Suprapubic skin (tissue), 4 donors: Measurements from ENCODE around the gene NBEA. TPM values are rescaled to one million over a fixed set of nuclear protein-coding genes. Genes with fewer than 3 reads are reported as not detected.

Experiments
- DNase-seq, 2 donors: peaks; one replicate each; pipeline ENCODE4 v3.0.0-alpha.2; 2019; ENCODE audit warnings: low spot score in 2 of 2
- H3K27ac ChIP-seq: fragments of 200-600 bp; sonication (generic); one replicate; pipeline ENCODE4 v1.5.1; 2019
- H3K27me3 ChIP-seq: fragments of 200-600 bp; sonication (generic); one replicate; pipeline ENCODE4 v1.5.1; 2019
- H3K36me3 ChIP-seq: fragments of 200-600 bp; sonication (generic); one replicate; pipeline ENCODE4 v1.5.1; 2019
- H3K4me1 ChIP-seq: fragments of 200-600 bp; sonication (generic); one replicate; pipeline ENCODE4 v1.5.1; 2019
- H3K4me3 ChIP-seq: fragments of 200-600 bp; sonication (generic); one replicate; pipeline ENCODE4 v1.5.1; 2019; ENCODE audit warnings: mild to moderate bottlenecking
- H3K9me3 ChIP-seq: fragments of 200-600 bp; sonication (generic); one replicate; pipeline ENCODE4 v1.5.1; 2019
- EP300 ChIP-seq: sonication (generic); formaldehyde crosslinking; IDR thresholded peaks from one replicate; pipeline ENCODE4 v1.6.1; 2017; ENCODE audit warnings: antibody characterized with exemption
- POLR2A ChIP-seq, 2 donors: fragments of 450-650 bp; IDR thresholded peaks; one replicate each; pipeline ENCODE4 v1.6.1; 2017; ENCODE audit warnings: antibody characterized with exemption in 2 of 2, mild to moderate bottlenecking in 2 of 2, moderate library complexity in 2 of 2
- POLR2AphosphoS5 ChIP-seq, 3 donors: sonication (generic); formaldehyde crosslinking; IDR thresholded peaks; one replicate each; pipeline ENCODE4 v1.6.1; 2017; ENCODE audit warnings: antibody characterized with exemption in 3 of 3
- WGBS: methylation state at CpG from one replicate; pipeline ENCODE4 v1.1.5; 2018; 5-methylcytosine and 5-hydroxymethylcytosine counted together
- total RNA-seq, 4 donors: library from RNA; depleted of rRNA; stranded (reverse); fragments of >200 nt; gene quantifications; one replicate each; pipeline ENCODE4 v1.1.0, GENCODE V29; 2016
- TF ChIP-seq, protein P1 (sequence below), 2 donors: fragments of 200-600 bp in 1 of 2; fragments of 450-650 bp in 1 of 2; sonication (generic) in 1 of 2; IDR thresholded peaks; one replicate each; pipeline ENCODE4 v1.5.1; 2016 to 2019; ENCODE audit warnings: antibody characterized with exemption in 2 of 2, mild to moderate bottlenecking in 1 of 2, moderate library complexity in 1 of 2

NBEA gene
- total RNA-seq, 4 donors from 2014 or later: 3.1 to 9.7 (median 4.1) TPM

- DNase-seq: no peak
- Histone ChIP-seq H3K36me3 (no peaks in the 10 kb centered on the region), H3K4me1 (peaks cover 29% of the 10 kb centered on the region), H3K9me3 (no peaks in the 10 kb centered on the region), H3K27me3 (peaks cover 22% of the 10 kb centered on the region), H3K27ac (no peak overlapping the region), H3K4me3 (peak overlapping the region; percentile 93)
- WGBS: 14% methylated on average over 13 of the region's 13 CpGs
- TF ChIP-seq POLR2AphosphoS5 (IDR thresholded peaks at IDR 0.05) (no peak), EP300 (no peak), POLR2A (IDR thresholded peaks at IDR 0.05) (no peak)
- TF ChIP-seq, protein P1, sequence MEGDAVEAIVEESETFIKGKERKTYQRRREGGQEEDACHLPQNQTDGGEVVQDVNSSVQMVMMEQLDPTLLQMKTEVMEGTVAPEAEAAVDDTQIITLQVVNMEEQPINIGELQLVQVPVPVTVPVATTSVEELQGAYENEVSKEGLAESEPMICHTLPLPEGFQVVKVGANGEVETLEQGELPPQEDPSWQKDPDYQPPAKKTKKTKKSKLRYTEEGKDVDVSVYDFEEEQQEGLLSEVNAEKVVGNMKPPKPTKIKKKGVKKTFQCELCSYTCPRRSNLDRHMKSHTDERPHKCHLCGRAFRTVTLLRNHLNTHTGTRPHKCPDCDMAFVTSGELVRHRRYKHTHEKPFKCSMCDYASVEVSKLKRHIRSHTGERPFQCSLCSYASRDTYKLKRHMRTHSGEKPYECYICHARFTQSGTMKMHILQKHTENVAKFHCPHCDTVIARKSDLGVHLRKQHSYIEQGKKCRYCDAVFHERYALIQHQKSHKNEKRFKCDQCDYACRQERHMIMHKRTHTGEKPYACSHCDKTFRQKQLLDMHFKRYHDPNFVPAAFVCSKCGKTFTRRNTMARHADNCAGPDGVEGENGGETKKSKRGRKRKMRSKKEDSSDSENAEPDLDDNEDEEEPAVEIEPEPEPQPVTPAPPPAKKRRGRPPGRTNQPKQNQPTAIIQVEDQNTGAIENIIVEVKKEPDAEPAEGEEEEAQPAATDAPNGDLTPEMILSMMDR (IDR thresholded peaks at IDR 0.05): no peak
Measured at GRCh38 chr13:34941436-34941834, 635 bp upstream of the NBEA start.

- Histone ChIP-seq H3K4me3 (peak overlapping the region; percentile 93), H3K27me3 (peaks cover 22% of the 10 kb centered on the region), H3K4me1 (peaks cover 29% of the 10 kb centered on the region), H3K9me3 (no peaks in the 10 kb centered on the region), H3K36me3 (no peaks in the 10 kb centered on the region), H3K27ac (peak overlapping the region; percentile 81)
- peak; percentile 49 to 77 for DNase-seq
- TF ChIP-seq, protein P1 (IDR thresholded peaks at IDR 0.05): no peak
- TF ChIP-seq EP300: no peak
- TF ChIP-seq POLR2AphosphoS5 (IDR thresholded peaks at IDR 0.05): no peak
- TF ChIP-seq POLR2A (IDR thresholded peaks at IDR 0.05): no peak
- WGBS: 3% methylated on average over 18 of the region's 62 CpGs
Measured at GRCh38 chr13:34942732-34943435, 814 bp downstream of the NBEA start.

DNA sequence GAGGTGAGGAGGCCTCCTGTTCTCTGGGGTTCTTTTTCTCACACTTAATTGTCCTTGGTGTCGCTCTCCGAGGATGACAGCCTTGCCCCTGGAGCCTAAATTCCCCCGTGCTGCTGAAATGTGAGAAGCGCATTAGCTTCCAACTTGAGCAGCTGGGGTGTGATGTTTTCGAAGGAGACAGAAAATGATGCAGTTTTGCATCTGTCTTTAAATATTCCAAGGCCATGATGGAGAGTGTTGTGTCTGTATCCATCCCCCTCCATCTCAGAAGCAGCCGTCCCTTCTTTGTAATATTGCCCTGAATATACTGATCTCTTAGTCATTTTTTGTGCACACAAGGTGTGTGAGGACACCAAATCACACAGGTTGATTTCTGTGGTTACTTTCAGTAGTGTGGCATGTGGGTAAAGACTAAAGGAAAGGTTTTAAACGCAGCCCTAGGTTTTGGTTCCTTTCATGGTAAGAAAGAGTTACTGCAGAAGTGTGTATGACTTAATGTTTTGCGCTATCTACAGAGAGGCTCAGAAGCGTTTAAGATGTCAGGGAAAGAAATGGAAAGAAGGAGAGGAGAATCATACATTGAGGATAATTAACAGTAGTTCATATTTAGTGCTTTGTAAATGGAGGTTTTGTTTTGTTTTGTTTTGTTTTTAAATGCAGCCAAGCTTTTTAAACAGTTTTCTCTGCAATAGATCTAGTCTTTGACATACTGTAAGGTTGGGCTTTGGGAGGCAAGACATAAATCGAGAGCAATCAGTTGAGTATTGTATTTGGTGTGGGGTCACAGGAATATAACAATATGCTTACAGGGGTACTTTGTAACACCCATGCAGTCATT, 1.6 kb downstream of the NBEA start:
- Histone ChIP-seq H3K9me3 (no peaks in the 10 kb centered on the region), H3K36me3 (no peaks in the 10 kb centered on the region), H3K27me3 (peaks cover 22% of the 10 kb centered on the region), H3K27ac (no peak overlapping the region), H3K4me1 (peaks cover 29% of the 10 kb centered on the region), H3K4me3 (peak overlapping the region; percentile 93)
- WGBS: 35% methylated on average over 10 of the region's 10 CpGs
- no peak for DNase-seq
- no peak for TF ChIP-seq POLR2AphosphoS5 (IDR thresholded peaks at IDR 0.05)
- TF ChIP-seq, protein P1 (IDR thresholded peaks at IDR 0.05): no peak
- no peak for TF ChIP-seq POLR2A (IDR thresholded peaks at IDR 0.05)
- TF ChIP-seq EP300: no peak

DNA sequence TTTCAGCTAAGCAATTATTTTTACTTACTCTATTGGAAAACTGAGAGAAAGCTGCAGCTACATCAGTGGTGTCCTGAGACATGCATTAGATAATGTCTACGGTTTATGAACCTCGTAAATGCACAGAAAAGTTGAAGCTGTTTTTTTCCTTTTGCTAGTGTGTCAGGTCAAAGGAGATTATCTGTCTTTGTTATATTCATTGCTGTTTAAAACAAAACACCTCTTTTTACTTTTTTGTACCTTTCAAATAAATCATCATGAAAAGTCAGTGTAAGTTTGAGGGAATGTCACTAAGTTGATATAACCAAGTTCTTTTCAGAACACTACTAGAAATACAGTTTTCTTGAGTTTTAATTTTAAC, 2.2 kb downstream of the NBEA start:
- WGBS: 80% methylated on average over 2 of the region's 2 CpGs
- no peak overlapping the region for H3K27ac ChIP-seq
- no peaks in the 10 kb centered on the region for H3K9me3 ChIP-seq
- TF ChIP-seq EP300 (no peak), POLR2AphosphoS5 (IDR thresholded peaks at IDR 0.05) (no peak)
- H3K4me1 ChIP-seq: peaks cover 29% of the 10 kb centered on the region
- no peaks in the 10 kb centered on the region for H3K36me3 ChIP-seq
- H3K27me3 ChIP-seq: peaks cover 22% of the 10 kb centered on the region
- peak overlapping the region; percentile 93 for H3K4me3 ChIP-seq
- DNase-seq: no peak

DNA sequence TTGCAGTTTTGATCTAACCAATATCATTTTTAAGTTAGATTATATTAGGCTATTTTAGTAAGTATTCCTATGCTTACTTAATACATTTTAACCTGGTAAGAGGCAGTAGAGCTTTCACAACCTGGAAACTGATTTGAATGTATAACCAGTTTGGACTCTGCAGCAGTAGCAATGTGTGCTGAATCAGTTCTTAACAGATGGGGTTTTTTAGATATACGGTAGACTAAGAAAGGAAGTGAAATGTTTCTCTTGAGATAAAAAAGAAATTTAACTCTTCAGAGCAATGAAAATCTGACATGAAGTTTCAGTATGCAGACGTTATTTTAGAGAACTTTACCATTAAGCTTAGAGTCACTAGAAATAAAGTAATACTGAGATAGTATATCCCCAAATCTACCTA, 2.7 kb downstream of the NBEA start:
- no peak for DNase-seq
- no peaks in the 10 kb centered on the region for H3K9me3 ChIP-seq
- H3K4me1 ChIP-seq: peaks cover 29% of the 10 kb centered on the region
- no peaks in the 10 kb centered on the region for H3K36me3 ChIP-seq
- H3K4me3 ChIP-seq: peak overlapping the region; percentile 93
- H3K27me3 ChIP-seq: peaks cover 22% of the 10 kb centered on the region
- TF ChIP-seq POLR2AphosphoS5 (IDR thresholded peaks at IDR 0.05): no peak
- TF ChIP-seq EP300: no peak
- TF ChIP-seq POLR2A (IDR thresholded peaks at IDR 0.05): no peak
- TF ChIP-seq, protein P1 (IDR thresholded peaks at IDR 0.05): no peak
- H3K27ac ChIP-seq: no peak overlapping the region
- 33% methylated on average over 2 of the region's 2 CpGs for WGBS
